Stomach (tissue), 9 donors: ENCODE results near the gene SAP30. TPM values are rescaled to one million over a fixed set of nuclear protein-coding genes. Genes with fewer than 3 reads are reported as not detected.
A peak's percentile ranks its signal among the peaks of the same experiment; 100 is the strongest.

Source experiments
- DNase-seq, 2 donors: peaks; one replicate each; pipeline versions ENCODE4 v3.0.0 to v3.0.0-alpha.2; 2013 to 2019
- H3K27ac ChIP-seq, 5 donors: fragments of 200-600 bp in 4 of 5; sonication (generic) in 4 of 5; one replicate each; pipeline ENCODE4 v1.5.1; 2013 to 2019; ENCODE audit warnings: mild to moderate bottlenecking in 1 of 5, moderate library complexity in 1 of 5
- H3K27me3 ChIP-seq, 3 donors: fragments of 200-600 bp; sonication (generic); one replicate each; pipeline ENCODE4 v1.5.1; 2017 to 2019; ENCODE audit warnings: mixed run types in 1 of 3
- H3K36me3 ChIP-seq, 4 donors: fragments of 200-600 bp; sonication (generic); 1 replicate in 3 of 4; 2 replicates in 1 of 4; pipeline ENCODE4 v1.5.1; 2016 to 2019
- H3K4me1 ChIP-seq, 4 donors: fragments of 200-600 bp; sonication (generic); one replicate each; pipeline ENCODE4 v1.5.1; 2016 to 2019
- H3K4me3 ChIP-seq, 4 donors: fragments of 200-600 bp; sonication (generic) in 3 of 4; one replicate each; pipeline ENCODE4 v1.5.1; 2016 to 2019; ENCODE audit warnings: mild to moderate bottlenecking in 1 of 4
- H3K9me3 ChIP-seq, 4 donors: fragments of 200-600 bp; sonication (generic); one replicate each; pipeline ENCODE4 v1.5.1; 2016 to 2019
- CTCF ChIP-seq, 7 experiments: fragments of 450-650 bp in 4 of 7; fragments of 200-600 bp in 3 of 7; sonication (generic) in 3 of 7; IDR thresholded peaks; one replicate each; pipeline ENCODE4 v1.5.1; 2016 to 2019; ENCODE audit warnings: antibody characterized with exemption in 7 of 7, control low read depth in 2 of 7, mild to moderate bottlenecking in 1 of 7
- EP300 ChIP-seq: sonication (generic); formaldehyde crosslinking; IDR thresholded peaks from one replicate; pipeline ENCODE4 v1.6.1; 2017; ENCODE audit warnings: antibody characterized with exemption
- POLR2A ChIP-seq, 4 donors: fragments of 450-650 bp; IDR thresholded peaks; one replicate each; pipeline ENCODE4 v1.6.1; 2016; ENCODE audit warnings: antibody characterized with exemption in 4 of 4, control low read depth in 2 of 4, mild to moderate bottlenecking in 1 of 4, moderate library complexity in 1 of 4
- POLR2AphosphoS5 ChIP-seq, 3 donors: sonication (generic); formaldehyde crosslinking; IDR thresholded peaks; one replicate each; pipeline ENCODE4 v1.6.1; 2016; ENCODE audit warnings: antibody characterized with exemption in 3 of 3
- WGBS, 5 donors: extraction: QIAGEN DNeasy Blood & Tissue Kit in 3 of 5; methylation state at CpG; one replicate each; pipeline versions ENCODE4 v1.1.5 to v1.1.7; 2013 to 2018; 5-methylcytosine and 5-hydroxymethylcytosine counted together
- intact Hi-C: fragments of 100-400 bp; cut with DNase I; formaldehyde crosslinking; loops from one replicate; pipeline ENCODE4 v1.15.1; 2023; ENCODE audit warnings: low total_unique reads
- polyA plus RNA-seq, 3 donors: library from polyadenylated mRNA; stranded (reverse); fragments of 200-250 nt; gene quantifications; one replicate each; pipeline ENCODE4 v1.2.3, GENCODE V29; 2013
- total RNA-seq, 5 donors: library from RNA; depleted of rRNA; stranded (reverse); fragments of >200 nt; gene quantifications; one replicate each; pipeline versions ENCODE4 v1.1.0 to v1.2.3, GENCODE V29; 2014 to 2016
- donor health status: healthy with polysubstance abuse.
- donor health status: Bipolar disorder and iron deficiency.
- donor health status: healthy.

The SAP30 gene
- total and polyA plus RNA-seq, 8 donors = 3.1 to 24.0 (median 9.3) TPM

- Histone ChIP-seq H3K4me1 (peaks cover 0 to 61% (median 0%) of the 10 kb centered on the region in 4 donors), H3K27me3 (no peaks in the 10 kb centered on the region), H3K4me3 (no peak overlapping the region), H3K9me3 (no peaks in the 10 kb centered on the region), H3K36me3 (peaks cover 0 to 6% (median 3%) of the 10 kb centered on the region in 4 donors), H3K27ac (no peak overlapping the region)
- intact Hi-C loops = loop anchor here (10.0 kb wide), 1 partner anchor 398 kb away; no protein-coding TSS in a partner anchor
- TF ChIP-seq POLR2AphosphoS5 (IDR thresholded peaks at IDR 0.05) = peak in 1 of 3 donors; percentile 7
- no peak for TF ChIP-seq CTCF (IDR thresholded peaks at IDR 0.05)
- TF ChIP-seq POLR2A (IDR thresholded peaks at IDR 0.05) = no peak
- 43 to 84% (median 63%) methylated on average over 1 of the region's 1 CpG for WGBS, 5 donors
- DNase-seq = peak in 1 of 2 donors; percentile 25
Observed at GRCh38 chr4:173413036-173413435, 42.3 kb downstream of the SAP30 start.

DNA sequence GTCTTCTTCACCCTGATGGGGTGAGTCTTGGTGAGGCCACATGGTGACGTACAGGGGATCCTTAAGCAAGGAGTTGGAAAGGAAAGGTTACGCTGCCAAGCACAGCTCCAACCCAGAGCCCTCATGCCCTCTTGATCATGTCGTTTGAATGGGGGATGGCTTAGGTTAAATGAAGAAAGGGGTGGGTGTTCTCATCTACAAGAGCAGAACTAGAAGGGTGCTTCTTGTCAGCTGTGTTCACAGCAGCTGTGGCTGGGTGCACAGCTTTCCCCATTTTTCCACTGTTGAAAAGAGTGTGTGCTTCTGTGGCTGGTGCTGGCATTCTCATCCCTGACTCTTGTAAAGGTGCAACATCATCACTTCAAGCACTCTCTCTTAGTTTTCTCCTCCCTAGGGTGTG, 43.7 kb downstream of the SAP30 start:
- peak overlapping the region in 2 of 5 donors; percentile 30 to 42 for H3K27ac ChIP-seq
- DNase-seq = no peak
- intact Hi-C loops = loop anchor here (10.0 kb wide), 1 partner anchor 400 kb away; no protein-coding TSS in a partner anchor
- no peaks in the 10 kb centered on the region for H3K27me3 ChIP-seq
- TF ChIP-seq POLR2AphosphoS5 (IDR thresholded peaks at IDR 0.05) = no peak
- TF ChIP-seq CTCF (IDR thresholded peaks at IDR 0.05) = no peak
- no peak for TF ChIP-seq EP300
- TF ChIP-seq POLR2A (IDR thresholded peaks at IDR 0.05) = no peak
- peaks cover 0 to 8% (median 3%) of the 10 kb centered on the region in 4 donors for H3K36me3 ChIP-seq
- no peak overlapping the region for H3K4me3 ChIP-seq
- no peaks in the 10 kb centered on the region for H3K9me3 ChIP-seq
- H3K4me1 ChIP-seq = peaks cover 0 to 70% (median 0%) of the 10 kb centered on the region in 4 donors
- 84 to 88% (median 85%) methylated on average over 3 of the region's 3 CpGs for whole genome bisulfite sequencing, 5 donors

DNA sequence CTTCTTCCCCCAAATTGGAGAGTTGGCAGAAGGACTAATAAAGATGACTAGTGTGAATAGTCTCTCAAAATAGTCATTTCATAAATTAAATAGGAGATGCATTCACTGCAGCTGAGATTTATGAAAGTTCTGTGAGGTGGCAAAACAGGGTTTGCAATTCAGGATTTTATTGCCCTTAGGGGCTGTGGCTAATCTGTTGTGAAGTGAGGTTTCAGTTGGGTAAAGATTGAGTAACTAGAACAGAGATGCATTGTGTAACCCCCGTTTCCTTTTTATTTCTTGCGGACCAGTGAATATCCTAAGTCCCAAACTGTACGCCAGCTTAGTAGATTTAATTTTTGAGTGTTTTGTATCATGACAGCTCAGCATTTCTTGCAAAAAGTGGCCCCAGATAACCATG, 44.3 kb downstream of the SAP30 start:
- 74 to 83% (median 80%) methylated on average over 3 of the region's 3 CpGs for WGBS, 5 donors
- Histone ChIP-seq H3K9me3 (no peaks in the 10 kb centered on the region), H3K4me1 (peaks cover 0 to 65% (median under 1%) of the 10 kb centered on the region in 4 donors), H3K27ac (peak overlapping the region in 3 of 5 donors; percentile 59 to 69 (median 69)), H3K36me3 (peaks cover 0 to 6% (median under 1%) of the 10 kb centered on the region in 4 donors), H3K27me3 (no peaks in the 10 kb centered on the region), H3K4me3 (no peak overlapping the region)
- TF ChIP-seq POLR2A (IDR thresholded peaks at IDR 0.05) (no peak), CTCF (IDR thresholded peaks at IDR 0.05) (no peak), POLR2AphosphoS5 (IDR thresholded peaks at IDR 0.05) (no peak), EP300 (no peak)
- peak in 1 of 2 donors; percentile 16 for DNase-seq
- intact Hi-C loops = loop anchor here (5.0 to 10.0 kb wide), 2 partner anchors 98 to 400 kb away; no protein-coding TSS in a partner anchor

DNA sequence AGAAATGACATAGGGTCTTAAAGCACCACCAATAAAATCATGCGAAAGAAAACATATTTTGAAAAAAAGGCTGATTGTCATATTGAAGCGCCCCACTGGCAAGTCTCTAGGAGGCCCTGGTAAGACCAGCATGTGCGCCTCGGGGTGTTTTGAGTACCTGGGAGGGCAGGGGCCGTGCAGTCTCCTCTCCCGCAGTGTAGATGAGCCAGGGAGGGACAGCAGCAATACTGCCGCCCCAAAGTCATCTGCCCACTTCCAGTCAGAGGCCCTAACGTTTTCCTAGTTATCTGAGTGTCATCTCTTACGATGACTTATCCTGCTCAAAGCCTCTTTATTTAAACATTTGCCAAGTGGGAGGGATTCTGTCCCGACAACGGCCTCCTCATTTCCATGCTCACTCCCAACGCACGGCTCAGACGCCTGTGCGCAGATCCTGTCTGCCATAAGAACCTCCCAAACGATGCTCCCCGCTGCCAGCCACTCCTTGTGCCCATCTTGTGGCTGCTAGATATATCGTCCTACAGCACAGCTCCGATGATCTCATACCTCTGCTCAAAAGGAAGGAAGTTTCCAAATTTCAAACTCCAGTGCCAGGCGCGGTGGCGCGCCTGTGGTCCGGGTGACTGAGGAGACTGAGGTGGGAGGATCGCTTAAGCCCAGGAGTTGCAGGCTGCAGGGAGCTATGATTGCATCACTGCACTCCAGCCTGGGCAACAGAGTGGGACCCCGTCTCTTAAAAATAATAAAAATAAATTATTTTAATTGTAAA, 45.3 kb downstream of the SAP30 start:
- TF ChIP-seq EP300 (no peak), POLR2AphosphoS5 (IDR thresholded peaks at IDR 0.05) (no peak), CTCF (IDR thresholded peaks at IDR 0.05) (no peak), POLR2A (IDR thresholded peaks at IDR 0.05) (no peak)
- WGBS, 5 donors = 77 to 85% (median 82%) methylated on average over 26 of the region's 26 CpGs
- H3K4me1 ChIP-seq = peaks cover 0 to 64% (median 5%) of the 10 kb centered on the region in 4 donors
- peak in 1 of 2 donors; percentile 39 for DNase-seq
- peak overlapping the region in 4 of 5 donors; percentile 36 to 69 (median 64) for H3K27ac ChIP-seq
- no peak overlapping the region for H3K4me3 ChIP-seq
- peaks cover 0 to 5% (median 0%) of the 10 kb centered on the region in 4 donors for H3K36me3 ChIP-seq
- no peaks in the 10 kb centered on the region for H3K9me3 ChIP-seq
- intact Hi-C loops = loop anchor here (5.0 to 10.0 kb wide), 2 partner anchors 99 to 401 kb away; no protein-coding TSS in a partner anchor
- no peaks in the 10 kb centered on the region for H3K27me3 ChIP-seq
